ENCODE results near the gene GATA5.
A peak's percentile ranks its signal among the peaks of the same experiment; 100 is the strongest.

GATA5 gene

GRCh38 chr20:62522748-62523396 is 47.1 kb upstream of the GATA5 start:
- H3K27ac ChIP-seq (replicated peaks; ENCODE audit: low read length): no peak overlapping the region
- peak overlapping the region; percentile 71 for H3K18ac ChIP-seq (ENCODE audit: low read length)
- no CpG with 5 or more reads among the region's 18 CpGs for WGBS, 2 donors (ENCODE audit: extremely low coverage in 2 of 2, insufficient read length in 2 of 2, insufficient replicate concordance in 1 of 2)
- peak overlapping the region; percentile 10 for H2BK120ac ChIP-seq (ENCODE audit: low read depth, low read length)
- H3K14ac ChIP-seq (ENCODE audit: low read length): peak overlapping the region; percentile 63
- H2AFZ ChIP-seq (ENCODE audit: low read length): no peak overlapping the region
- H2BK5ac ChIP-seq (ENCODE audit: low read length): peak overlapping the region; percentile 48
- no peak overlapping the region for H3K4me3 ChIP-seq (ENCODE audit: low read length in 2 of 2)
- no peaks in the 10 kb centered on the region for H3K36me3 ChIP-seq (replicated peaks in 1 of 2; ENCODE audit: control insufficient read depth in 2 of 2, insufficient read depth in 2 of 2, low read length in 2 of 2)
- no peak overlapping the region for H3K4ac ChIP-seq (ENCODE audit: low read length)
- no peak overlapping the region for H3K4me2 ChIP-seq (ENCODE audit: insufficient read depth, low read length, poor library complexity, severe bottlenecking)
- H3K27me3 ChIP-seq (ENCODE audit: control insufficient read depth in 3 of 3, insufficient read depth in 3 of 3, low read depth in 1 of 3, low read length in 3 of 3): peaks cover 0 to 36% (median 0%) of the 10 kb centered on the region in 3 experiments
- peaks cover 6 to 8% of the 10 kb centered on the region in 2 donors for H3K4me1 ChIP-seq (ENCODE audit: control insufficient read depth in 2 of 2, insufficient read depth in 1 of 2, low read depth in 1 of 2, low read length in 2 of 2)
- no peak overlapping the region for H3K9ac ChIP-seq (ENCODE audit: low read depth, low read length, poor library complexity)
- H3K9me3 ChIP-seq (replicated peaks in 1 of 2; ENCODE audit: control insufficient read depth in 2 of 2, insufficient read depth in 1 of 2, low read depth in 1 of 2, low read length in 2 of 2): peaks cover 0 to 2% of the 10 kb centered on the region in 2 donors
- H3K79me1 ChIP-seq (ENCODE audit: low read depth, low read length): no peaks in the 10 kb centered on the region
- peak overlapping the region; percentile 89 for H2AK5ac ChIP-seq (ENCODE audit: low read depth, low read length)
- H3K23ac ChIP-seq (ENCODE audit: low read depth, low read length, poor library complexity): no peak overlapping the region
- DNase-seq (ENCODE audit: low spot score): no peak
- H2BK12ac ChIP-seq (ENCODE audit: low read length): no peak overlapping the region
- H2BK15ac ChIP-seq (ENCODE audit: low read length): peak overlapping the region; percentile 69
- H4K8ac ChIP-seq (ENCODE audit: low read depth, low read length): peak overlapping the region; percentile 17
- H4K91ac ChIP-seq (ENCODE audit: low read depth, low read length, poor library complexity): no peak overlapping the region

- H3K23ac ChIP-seq (ENCODE audit: low read depth, low read length, poor library complexity): no peak overlapping the region
- no peak overlapping the region for H2AK5ac ChIP-seq (ENCODE audit: low read depth, low read length)
- H3K9me3 ChIP-seq (replicated peaks in 1 of 2; ENCODE audit: control insufficient read depth in 2 of 2, insufficient read depth in 1 of 2, low read depth in 1 of 2, low read length in 2 of 2): no peaks in the 10 kb centered on the region
- H4K8ac ChIP-seq (ENCODE audit: low read depth, low read length): no peak overlapping the region
- H3K4me2 ChIP-seq (ENCODE audit: insufficient read depth, low read length, poor library complexity, severe bottlenecking): no peak overlapping the region
- H3K14ac ChIP-seq (ENCODE audit: low read length): no peak overlapping the region
- H3K9ac ChIP-seq (ENCODE audit: low read depth, low read length, poor library complexity): no peak overlapping the region
- peaks cover 5 to 7% of the 10 kb centered on the region in 2 donors for H3K4me1 ChIP-seq (ENCODE audit: control insufficient read depth in 2 of 2, insufficient read depth in 1 of 2, low read depth in 1 of 2, low read length in 2 of 2)
- no peak for DNase-seq (ENCODE audit: low spot score)
- H2BK5ac ChIP-seq (ENCODE audit: low read length): no peak overlapping the region
- no peaks in the 10 kb centered on the region for H3K79me1 ChIP-seq (ENCODE audit: low read depth, low read length)
- H3K27ac ChIP-seq (replicated peaks; ENCODE audit: low read length): no peak overlapping the region
- no peak overlapping the region for H4K91ac ChIP-seq (ENCODE audit: low read depth, low read length, poor library complexity)
- H3K27me3 ChIP-seq (ENCODE audit: control insufficient read depth in 3 of 3, insufficient read depth in 3 of 3, low read depth in 1 of 3, low read length in 3 of 3): peaks cover 0 to 36% (median 0%) of the 10 kb centered on the region in 3 experiments
- H2BK120ac ChIP-seq (ENCODE audit: low read depth, low read length): no peak overlapping the region
- no peak overlapping the region for H2BK12ac ChIP-seq (ENCODE audit: low read length)
- no peak overlapping the region for H2AFZ ChIP-seq (ENCODE audit: low read length)
- no peak overlapping the region for H3K18ac ChIP-seq (ENCODE audit: low read length)
- H2BK15ac ChIP-seq (ENCODE audit: low read length): no peak overlapping the region
- no CpG with 5 or more reads among the region's 13 CpGs for WGBS, 2 donors (ENCODE audit: extremely low coverage in 2 of 2, insufficient read length in 2 of 2, insufficient replicate concordance in 1 of 2)
- H3K4me3 ChIP-seq (ENCODE audit: low read length in 2 of 2): no peak overlapping the region
- no peak overlapping the region for H3K4ac ChIP-seq (ENCODE audit: low read length)
- H3K36me3 ChIP-seq (replicated peaks in 1 of 2; ENCODE audit: control insufficient read depth in 2 of 2, insufficient read depth in 2 of 2, low read length in 2 of 2): no peaks in the 10 kb centered on the region
These were observed 44.0 kb upstream of the GATA5 start for GRCh38 chr20:62519826-62520225.

- Histone ChIP-seq H3K4me1 (ENCODE audit: control insufficient read depth in 2 of 2, insufficient read depth in 1 of 2, low read depth in 1 of 2, low read length in 2 of 2) (peaks cover 0 to 2% of the 10 kb centered on the region in 2 donors), H3K4ac (ENCODE audit: low read length) (no peak overlapping the region), H3K27ac (replicated peaks; ENCODE audit: low read length) (no peak overlapping the region), H3K79me1 (ENCODE audit: low read depth, low read length) (no peaks in the 10 kb centered on the region), H3K18ac (ENCODE audit: low read length) (no peak overlapping the region), H4K8ac (ENCODE audit: low read depth, low read length) (peak overlapping the region; percentile 43), H3K14ac (ENCODE audit: low read length) (no peak overlapping the region), H3K9ac (ENCODE audit: low read depth, low read length, poor library complexity) (no peak overlapping the region), H3K23ac (ENCODE audit: low read depth, low read length, poor library complexity) (peak overlapping the region; percentile 65), H3K27me3 (ENCODE audit: control insufficient read depth in 3 of 3, insufficient read depth in 3 of 3, low read depth in 1 of 3, low read length in 3 of 3) (peaks cover 0 to 37% (median 0%) of the 10 kb centered on the region in 3 experiments), H3K4me2 (ENCODE audit: insufficient read depth, low read length, poor library complexity, severe bottlenecking) (no peak overlapping the region), H2AK5ac (ENCODE audit: low read depth, low read length) (peak overlapping the region; percentile 52), H2AFZ (ENCODE audit: low read length) (no peak overlapping the region), H4K91ac (ENCODE audit: low read depth, low read length, poor library complexity) (no peak overlapping the region), H3K9me3 (replicated peaks in 1 of 2; ENCODE audit: control insufficient read depth in 2 of 2, insufficient read depth in 1 of 2, low read depth in 1 of 2, low read length in 2 of 2) (no peaks in the 10 kb centered on the region), H2BK15ac (ENCODE audit: low read length) (peak overlapping the region; percentile 49), H3K4me3 (ENCODE audit: low read length in 2 of 2) (no peak overlapping the region), H2BK12ac (ENCODE audit: low read length) (no peak overlapping the region), H3K36me3 (replicated peaks in 1 of 2; ENCODE audit: control insufficient read depth in 2 of 2, insufficient read depth in 2 of 2, low read length in 2 of 2) (no peaks in the 10 kb centered on the region), H2BK120ac (ENCODE audit: low read depth, low read length) (no peak overlapping the region), H2BK5ac (ENCODE audit: low read length) (peak overlapping the region; percentile 87)
- no CpG with 5 or more reads among the region's 18 CpGs for WGBS, 2 donors (ENCODE audit: extremely low coverage in 2 of 2, insufficient read length in 2 of 2, insufficient replicate concordance in 1 of 2)
- no peak for DNase-seq (ENCODE audit: low spot score)
These were observed 43.1 kb upstream of the GATA5 start for GRCh38 chr20:62518911-62519310.

GRCh38 chr20:62517901-62518610 is 42.3 kb upstream of the GATA5 start:
- Histone ChIP-seq H2AK5ac (ENCODE audit: low read depth, low read length) (peak overlapping the region; percentile 94), H4K91ac (ENCODE audit: low read depth, low read length, poor library complexity) (no peak overlapping the region), H3K14ac (ENCODE audit: low read length) (peak overlapping the region; percentile 71), H4K8ac (ENCODE audit: low read depth, low read length) (peak overlapping the region; percentile 43), H3K79me1 (ENCODE audit: low read depth, low read length) (no peaks in the 10 kb centered on the region), H3K4me3 (ENCODE audit: low read length in 2 of 2) (no peak overlapping the region), H3K4me1 (ENCODE audit: control insufficient read depth in 2 of 2, insufficient read depth in 1 of 2, low read depth in 1 of 2, low read length in 2 of 2) (no peaks in the 10 kb centered on the region), H2BK5ac (ENCODE audit: low read length) (peak overlapping the region; percentile 87), H2BK120ac (ENCODE audit: low read depth, low read length) (peak overlapping the region; percentile 81), H3K18ac (ENCODE audit: low read length) (peak overlapping the region; percentile 71), H3K27ac (replicated peaks; ENCODE audit: low read length) (no peak overlapping the region), H3K23ac (ENCODE audit: low read depth, low read length, poor library complexity) (peak overlapping the region; percentile 43), H3K9me3 (replicated peaks in 1 of 2; ENCODE audit: control insufficient read depth in 2 of 2, insufficient read depth in 1 of 2, low read depth in 1 of 2, low read length in 2 of 2) (no peaks in the 10 kb centered on the region), H3K27me3 (ENCODE audit: control insufficient read depth in 3 of 3, insufficient read depth in 3 of 3, low read depth in 1 of 3, low read length in 3 of 3) (peaks cover 0 to 37% (median 0%) of the 10 kb centered on the region in 3 experiments), H3K4me2 (ENCODE audit: insufficient read depth, low read length, poor library complexity, severe bottlenecking) (no peak overlapping the region), H2AFZ (ENCODE audit: low read length) (no peak overlapping the region), H3K4ac (ENCODE audit: low read length) (peak overlapping the region; percentile 66), H3K9ac (ENCODE audit: low read depth, low read length, poor library complexity) (no peak overlapping the region), H3K36me3 (replicated peaks in 1 of 2; ENCODE audit: control insufficient read depth in 2 of 2, insufficient read depth in 2 of 2, low read length in 2 of 2) (no peaks in the 10 kb centered on the region), H2BK12ac (ENCODE audit: low read length) (no peak overlapping the region), H2BK15ac (ENCODE audit: low read length) (peak overlapping the region; percentile 89)
- no CpG with 5 or more reads among the region's 15 CpGs for WGBS, 2 donors (ENCODE audit: extremely low coverage in 2 of 2, insufficient read length in 2 of 2, insufficient replicate concordance in 1 of 2)
- no peak for DNase-seq (ENCODE audit: low spot score)
